Glutamatergic neuron (in vitro differentiated cells): ENCODE data around the gene ABITRAM. TPM values are rescaled to one million over a fixed set of nuclear protein-coding genes. Genes with fewer than 3 reads are reported as not detected.

Experiments used
- DNase-seq: peaks from one replicate; pipeline ENCODE4 v3.0.0; 2022
- H3K27ac Mint-ChIP-seq: one replicate; pipeline ENCODE4 v1.8.0; 2020; ENCODE audit warnings: mild to moderate bottlenecking, mixed read lengths, inconsistent platforms; ENCODE audit not compliant: unreplicated experiment
- H3K27me3 Mint-ChIP-seq: one replicate; pipeline ENCODE4 v1.8.0; 2020; ENCODE audit warnings: mild to moderate bottlenecking, moderate library complexity, mixed read lengths, inconsistent platforms; ENCODE audit not compliant: unreplicated experiment
- H3K36me3 Mint-ChIP-seq: one replicate; pipeline ENCODE4 v1.8.0; 2020; ENCODE audit warnings: mild to moderate bottlenecking, mixed read lengths, inconsistent platforms; ENCODE audit not compliant: unreplicated experiment
- H3K4me1 Mint-ChIP-seq: one replicate; pipeline ENCODE4 v1.8.0; 2020; ENCODE audit warnings: mild to moderate bottlenecking, low read depth, mixed read lengths, inconsistent platforms; ENCODE audit not compliant: unreplicated experiment
- H3K4me3 Mint-ChIP-seq: one replicate; pipeline ENCODE4 v1.8.0; 2020; ENCODE audit warnings: mild to moderate bottlenecking, mixed read lengths, inconsistent platforms; ENCODE audit not compliant: unreplicated experiment
- H3K9me3 Mint-ChIP-seq: one replicate; pipeline ENCODE4 v1.8.0; 2020; ENCODE audit warnings: mild to moderate bottlenecking, moderate library complexity, mixed read lengths, inconsistent platforms; ENCODE audit not compliant: unreplicated experiment
- CTCF ChIP-seq: fragments of 200-600 bp; sonication (generic); IDR thresholded peaks from one replicate; pipeline ENCODE4 v1.5.0; 2021; ENCODE audit not compliant: partially characterized antibody, unreplicated experiment
- total RNA-seq: library from RNA; stranded (reverse); fragmentation: NEBNext Ultra II Directional; extraction: Animal tissue kit (Norgen Biotek cat#: 25700); gene quantifications from one replicate; pipeline ENCODE4 v1.2.1, GENCODE V29; 2021; ENCODE audit not compliant: unreplicated experiment

ABITRAM gene
- total RNA-seq, 1 donor from 2014 or later, result 5.5 TPM

GRCh38 chr9:108972626-108973209 is 38.5 kb downstream of the ABITRAM start:
- no peaks in the 10 kb centered on the region for H3K27me3 Mint-ChIP-seq
- peaks cover 15% of the 10 kb centered on the region for H3K36me3 Mint-ChIP-seq
- H3K27ac Mint-ChIP-seq, result no peak overlapping the region
- peaks cover 2% of the 10 kb centered on the region for H3K4me1 Mint-ChIP-seq
- no peak overlapping the region for H3K4me3 Mint-ChIP-seq
- TF ChIP-seq CTCF, result no peak
- no peak for DNase-seq
- peaks cover 3% of the 10 kb centered on the region for H3K9me3 Mint-ChIP-seq

GRCh38 chr9:108973895-108974294 is 39.7 kb downstream of the ABITRAM start:
- H3K27ac Mint-ChIP-seq, result no peak overlapping the region
- no peaks in the 10 kb centered on the region for H3K27me3 Mint-ChIP-seq
- peaks cover 3% of the 10 kb centered on the region for H3K9me3 Mint-ChIP-seq
- peaks cover 15% of the 10 kb centered on the region for H3K36me3 Mint-ChIP-seq
- H3K4me3 Mint-ChIP-seq, result no peak overlapping the region
- peaks cover 2% of the 10 kb centered on the region for H3K4me1 Mint-ChIP-seq
- TF ChIP-seq CTCF, result no peak
- DNase-seq, result no peak

GRCh38 chr9:108978205-108978604 is 44.0 kb downstream of the ABITRAM start:
- Mint-ChIP-seq H3K4me3 (no peak overlapping the region), H3K27me3 (no peaks in the 10 kb centered on the region), H3K36me3 (no peaks in the 10 kb centered on the region), H3K27ac (no peak overlapping the region), H3K9me3 (no peaks in the 10 kb centered on the region), H3K4me1 (peaks cover 2% of the 10 kb centered on the region)
- TF ChIP-seq CTCF, result no peak
- no peak for DNase-seq

- Mint-ChIP-seq H3K27ac (no peak overlapping the region), H3K9me3 (no peaks in the 10 kb centered on the region), H3K36me3 (no peaks in the 10 kb centered on the region), H3K27me3 (no peaks in the 10 kb centered on the region), H3K4me3 (no peak overlapping the region), H3K4me1 (no peaks in the 10 kb centered on the region)
- TF ChIP-seq CTCF, result no peak
- no peak for DNase-seq
Measured at GRCh38 chr9:108980893-108981292, 46.7 kb downstream of the ABITRAM start.

- no peak overlapping the region for H3K27ac Mint-ChIP-seq
- no peak for TF ChIP-seq CTCF
Measured at GRCh38 chr9:108983885-108984284, 49.7 kb downstream of the ABITRAM start.

More at GRCh38 chr9:108983885-108984284, 49.7 kb downstream of the ABITRAM start:
- Mint-ChIP-seq H3K27me3 (no peaks in the 10 kb centered on the region), H3K4me1 (no peaks in the 10 kb centered on the region), H3K4me3 (no peak overlapping the region), H3K36me3 (no peaks in the 10 kb centered on the region), H3K9me3 (no peaks in the 10 kb centered on the region)
- DNase-seq, result no peak

Other genes starting within 250 kb of the ABITRAM start
- gene ACTL7B, start 78.4 kb upstream of the ABITRAM start, total RNA-seq, result not detected
- not detected for gene ACTL7A, start 72.1 kb upstream of the ABITRAM start, total RNA-seq
- gene ELP1, start 276 bp upstream of the ABITRAM start, total RNA-seq, result 51.9 TPM
- 13.7 TPM for gene CTNNAL1, start 79.1 kb downstream of the ABITRAM start, total RNA-seq
- gene TMEM245, start 185.5 kb downstream of the ABITRAM start, total RNA-seq, result 26.5 TPM
- gene FRRS1L, start 232.8 kb downstream of the ABITRAM start, total RNA-seq, result 4.4 TPM